Testis (tissue), 3 donors: ENCODE measurements around the gene CKLF. TPM values are rescaled to one million over a fixed set of nuclear protein-coding genes. Genes with fewer than 3 reads are reported as not detected.
"Not testable (repeated sequence)": the region's sequence is repeated elsewhere in the genome, so short reads cannot be mapped to it uniquely, and the experiment has no call there.

Experiments
- DNase-seq: peaks from one replicate; pipeline ENCODE4 v3.0.0-alpha.2; 2019
- H3K27ac ChIP-seq, 2 donors: fragments of 200-600 bp; sonication (generic); one replicate each; pipeline ENCODE4 v1.5.1; 2019
- H3K27me3 ChIP-seq: fragments of 200-600 bp; sonication (generic); one replicate; pipeline ENCODE4 v1.5.1; 2019
- H3K36me3 ChIP-seq: fragments of 200-600 bp; sonication (generic); one replicate; pipeline ENCODE4 v1.5.1; 2017; ENCODE audit warnings: low read depth; ENCODE audit errors: missing control alignments
- H3K4me1 ChIP-seq: fragments of 200-600 bp; sonication (generic); one replicate; pipeline ENCODE4 v1.5.1; 2019
- H3K4me3 ChIP-seq, 2 donors: fragments of 200-600 bp; sonication (generic); one replicate each; pipeline ENCODE4 v1.5.1; 2017 to 2019
- H3K9me3 ChIP-seq: fragments of 200-600 bp; sonication (generic); one replicate; pipeline ENCODE4 v1.5.1; 2017
- POLR2A ChIP-seq: fragments of 450-650 bp; IDR thresholded peaks from one replicate; pipeline ENCODE4 v1.6.1; 2017; ENCODE audit warnings: antibody characterized with exemption, mild to moderate bottlenecking, moderate library complexity
- WGBS, 2 donors: methylation state at CpG; one replicate each; pipeline ENCODE4 v1.1.5; 2018; 5-methylcytosine and 5-hydroxymethylcytosine counted together
- intact Hi-C: fragments of 100-400 bp; cut with DNase I; formaldehyde crosslinking; loops from one replicate; pipeline ENCODE4 v1.15.1; 2023; ENCODE audit warnings: low total_unique reads
- polyA plus RNA-seq: library from polyadenylated mRNA; stranded (reverse); fragments of 350-450 nt; fragmentation: Illumina TruSeq; extraction: RNeasy Lipid Tissue Mini Kit (QIAGEN cat#74804); gene quantifications from one replicate; pipeline ENCODE4 v1.2.3, GENCODE V29; 2014; ENCODE audit warnings: low read depth, low replicate concordance; ENCODE audit not compliant: insufficient read depth
- total RNA-seq, 2 donors: library from RNA; depleted of rRNA; stranded (reverse); fragments of >200 nt; gene quantifications; one replicate each; pipeline ENCODE4 v1.2.3, GENCODE V29; 2016
- TF ChIP-seq, protein P1 (sequence below), 3 experiments: fragments of 450-650 bp in 2 of 3; fragments of 200-600 bp in 1 of 3; sonication (generic) in 1 of 3; IDR thresholded peaks; one replicate each; pipeline ENCODE4 v1.5.1; 2016 to 2019; ENCODE audit warnings: antibody characterized with exemption in 3 of 3, mild to moderate bottlenecking in 2 of 3, moderate library complexity in 1 of 3

The CKLF gene
- total and polyA plus RNA-seq, 3 donors from 2014 or later, result 49.5 to 128 (median 71.5) TPM

DNA sequence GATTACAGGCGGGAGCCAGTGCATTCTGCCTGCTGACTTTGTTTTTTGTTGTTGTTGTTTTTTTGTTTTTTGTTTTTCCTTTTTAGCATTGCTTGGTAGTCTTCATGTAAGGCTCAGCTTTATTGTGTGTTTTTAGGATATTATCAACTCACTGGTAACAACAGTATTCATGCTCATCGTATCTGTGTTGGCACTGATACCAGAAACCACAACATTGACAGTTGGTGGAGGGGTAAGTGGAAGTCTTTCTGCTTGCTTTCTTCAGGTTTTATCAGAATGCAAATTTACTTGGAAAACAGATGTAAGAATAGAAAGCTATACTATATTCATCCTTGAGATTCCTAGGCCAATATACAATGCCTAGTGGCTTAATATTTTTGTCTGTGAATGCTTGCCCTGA lies 10.6 kb downstream of the CKLF start:
- no peaks in the 10 kb centered on the region for H3K9me3 ChIP-seq
- intact Hi-C loops, result no loop called here
- DNase-seq, result no peak
- no peaks in the 10 kb centered on the region for H3K27me3 ChIP-seq
- TF ChIP-seq, protein P1, sequence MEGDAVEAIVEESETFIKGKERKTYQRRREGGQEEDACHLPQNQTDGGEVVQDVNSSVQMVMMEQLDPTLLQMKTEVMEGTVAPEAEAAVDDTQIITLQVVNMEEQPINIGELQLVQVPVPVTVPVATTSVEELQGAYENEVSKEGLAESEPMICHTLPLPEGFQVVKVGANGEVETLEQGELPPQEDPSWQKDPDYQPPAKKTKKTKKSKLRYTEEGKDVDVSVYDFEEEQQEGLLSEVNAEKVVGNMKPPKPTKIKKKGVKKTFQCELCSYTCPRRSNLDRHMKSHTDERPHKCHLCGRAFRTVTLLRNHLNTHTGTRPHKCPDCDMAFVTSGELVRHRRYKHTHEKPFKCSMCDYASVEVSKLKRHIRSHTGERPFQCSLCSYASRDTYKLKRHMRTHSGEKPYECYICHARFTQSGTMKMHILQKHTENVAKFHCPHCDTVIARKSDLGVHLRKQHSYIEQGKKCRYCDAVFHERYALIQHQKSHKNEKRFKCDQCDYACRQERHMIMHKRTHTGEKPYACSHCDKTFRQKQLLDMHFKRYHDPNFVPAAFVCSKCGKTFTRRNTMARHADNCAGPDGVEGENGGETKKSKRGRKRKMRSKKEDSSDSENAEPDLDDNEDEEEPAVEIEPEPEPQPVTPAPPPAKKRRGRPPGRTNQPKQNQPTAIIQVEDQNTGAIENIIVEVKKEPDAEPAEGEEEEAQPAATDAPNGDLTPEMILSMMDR (IDR thresholded peaks at IDR 0.05), result no peak
- TF ChIP-seq POLR2A, result no peak
- 75 to 79% methylated on average over 2 of the region's 2 CpGs for WGBS, 2 donors
- no peak overlapping the region for H3K4me3 ChIP-seq
- no peaks in the 10 kb centered on the region for H3K36me3 ChIP-seq
- no peaks in the 10 kb centered on the region for H3K4me1 ChIP-seq
- no peak overlapping the region for H3K27ac ChIP-seq

DNA sequence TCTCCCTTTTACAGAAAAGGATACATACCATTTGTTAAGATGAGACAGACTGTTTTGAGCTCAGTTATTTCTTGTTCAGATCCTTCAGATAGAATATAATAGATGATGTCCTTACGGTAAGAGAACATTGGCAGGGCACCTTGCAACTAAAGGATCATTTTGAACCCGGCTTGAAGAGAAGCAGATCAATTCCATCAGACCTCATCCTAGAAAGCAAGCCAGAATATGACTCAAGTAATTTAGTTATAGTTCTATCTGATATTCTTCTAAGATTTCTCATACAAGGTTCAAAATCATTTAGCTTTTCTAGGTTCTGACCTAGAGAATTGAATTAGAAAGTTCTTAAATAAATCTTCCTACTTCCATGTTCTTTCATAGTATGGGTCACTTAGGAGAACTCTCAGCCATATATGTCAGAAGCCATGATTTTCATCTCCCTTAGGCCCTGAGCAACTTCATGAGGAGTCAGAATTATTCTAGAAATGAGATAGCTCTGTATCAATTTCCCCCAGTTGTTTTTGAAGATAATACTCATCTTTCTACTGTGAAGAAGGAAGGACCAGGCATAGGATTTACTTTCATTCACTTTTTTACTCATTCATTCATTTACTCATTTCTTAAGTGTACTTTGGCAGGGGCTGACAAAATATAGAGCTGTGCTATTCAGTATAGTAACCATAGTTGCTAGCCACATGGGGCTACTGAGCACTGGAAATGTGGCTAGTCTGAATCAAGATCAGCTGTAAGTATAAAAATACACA lies 11.4 kb downstream of the CKLF start:
- Histone ChIP-seq H3K27me3 (no peaks in the 10 kb centered on the region), H3K4me3 (no peak overlapping the region), H3K36me3 (no peaks in the 10 kb centered on the region), H3K4me1 (no peaks in the 10 kb centered on the region), H3K9me3 (no peaks in the 10 kb centered on the region), H3K27ac (no peak overlapping the region)
- no peak for TF ChIP-seq POLR2A
- TF ChIP-seq, protein P1 (IDR thresholded peaks at IDR 0.05), result no peak
- DNase-seq, result no peak
- WGBS, 2 donors, result 79 to 88% methylated on average over 2 of the region's 2 CpGs
- intact Hi-C loops, result no loop called here

DNA sequence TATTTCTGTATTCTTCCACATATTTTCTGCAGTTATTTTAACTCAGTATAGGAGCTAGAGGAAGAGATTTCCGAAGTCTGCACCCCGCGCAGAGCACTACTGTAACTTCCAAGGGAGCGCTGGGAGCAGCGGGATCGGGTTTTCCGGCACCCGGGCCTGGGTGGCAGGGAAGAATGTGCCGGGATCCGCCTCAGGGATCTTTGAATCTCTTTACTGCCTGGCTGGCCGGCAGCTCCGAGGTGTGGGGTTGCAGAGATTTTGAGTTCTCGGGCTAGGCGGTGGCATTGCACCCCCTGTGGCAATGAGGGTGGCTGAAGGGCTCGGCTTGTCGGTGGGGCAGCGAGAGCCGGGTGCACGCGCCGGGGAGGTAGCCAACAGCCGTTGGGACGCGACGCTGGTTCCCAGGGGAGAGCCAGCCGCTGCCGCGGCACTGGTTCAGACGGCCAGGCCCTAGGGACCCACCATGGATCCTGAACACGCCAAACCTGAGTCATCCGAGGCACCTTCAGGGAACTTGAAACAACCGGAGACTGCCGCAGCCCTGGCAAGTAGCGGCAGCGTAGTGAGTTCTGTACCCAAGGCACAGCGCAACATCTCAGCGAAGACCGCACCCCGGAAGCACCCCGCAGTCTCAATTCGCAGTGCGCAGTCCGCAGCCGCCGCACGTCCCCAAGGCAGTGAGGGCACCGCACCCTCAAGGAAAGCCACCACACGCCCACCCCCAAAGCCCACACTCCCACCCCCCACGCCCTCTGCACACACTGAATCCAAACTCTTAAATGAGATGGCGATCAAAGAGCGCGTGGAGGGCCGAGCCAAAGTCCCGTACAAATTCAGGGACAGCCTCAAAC lies 13.9 kb downstream of the CKLF start, which contains the start of gene CMTM1:
Gene CMTM1, plus strand, starts transcription at position 389 of the 851 bp plus-strand sequence. Its CDS starts 75 bp downstream, at position 464.
- Histone ChIP-seq H3K27me3 (no peaks in the 10 kb centered on the region), H3K9me3 (no peaks in the 10 kb centered on the region), H3K27ac (no peak within 1 kb of the TSS), H3K4me3 (peak within 1 kb of the TSS; percentile 9 to 23), H3K36me3 (no peaks in the 10 kb centered on the region), H3K4me1 (no peaks in the 10 kb centered on the region)
- DNase-seq, result no peak
- intact Hi-C loops, result no loop called here
- TF ChIP-seq, protein P1 (IDR thresholded peaks at IDR 0.05), result no peak
- no peak for TF ChIP-seq POLR2A
- 67 to 79% methylated on average over 49 to 54 of the region's 54 CpGs for WGBS, 2 donors

DNA sequence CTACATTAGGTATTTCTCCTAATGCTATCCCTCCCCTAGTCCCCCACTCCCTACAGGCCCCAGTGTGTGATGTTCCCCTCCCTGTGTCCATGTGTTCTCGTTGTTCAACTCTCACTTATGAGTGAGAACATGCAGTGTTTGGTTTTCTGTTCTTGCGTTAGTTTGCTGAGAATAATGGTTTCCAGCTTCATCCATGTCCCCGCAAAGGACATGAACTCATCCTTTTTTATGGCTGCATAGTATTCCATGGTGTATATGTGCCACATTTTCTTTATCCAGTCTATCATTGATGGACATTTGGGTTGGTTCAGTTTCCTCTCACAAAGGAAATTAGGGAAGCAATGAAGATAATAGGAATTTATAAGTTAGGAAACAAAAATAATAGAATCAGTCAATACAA lies 14.9 kb downstream of the CKLF start:
- not testable (repeated sequence) for H3K27ac ChIP-seq
- WGBS, 2 donors, result 79 to 84% methylated on average over 3 of the region's 3 CpGs

DNA sequence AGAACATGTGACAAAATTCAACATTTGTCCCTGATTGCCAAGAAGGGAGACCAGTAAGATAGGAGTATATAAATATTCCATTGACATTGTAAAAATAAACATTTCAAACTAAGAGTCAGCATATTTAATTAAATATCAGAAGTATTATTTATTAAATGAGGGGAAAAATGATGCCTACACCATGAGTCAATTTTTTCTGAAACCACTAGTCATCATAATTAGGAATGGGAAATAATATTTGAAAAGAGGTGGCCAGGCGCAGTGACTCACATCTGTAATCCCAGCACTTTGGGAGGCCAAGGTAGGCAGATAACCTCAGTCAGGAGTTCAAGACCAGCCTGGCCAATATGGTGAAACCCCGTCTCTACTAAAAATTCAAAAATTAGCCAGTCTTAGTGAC lies 16.0 kb downstream of the CKLF start:
- TF ChIP-seq POLR2A, result no peak
- TF ChIP-seq, protein P1 (IDR thresholded peaks at IDR 0.05), result no peak
- no peaks in the 10 kb centered on the region for H3K9me3 ChIP-seq
- no peak overlapping the region for H3K27ac ChIP-seq
- no peaks in the 10 kb centered on the region for H3K36me3 ChIP-seq
- H3K27me3 ChIP-seq, result no peaks in the 10 kb centered on the region
- WGBS, 2 donors, result 75 to 78% methylated on average over 2 of the region's 2 CpGs
- no peaks in the 10 kb centered on the region for H3K4me1 ChIP-seq
- H3K4me3 ChIP-seq, result no peak overlapping the region
- intact Hi-C loops, result no loop called here
- DNase-seq, result no peak

More for the DNA sequence above, 14.9 kb downstream of the CKLF start:
- H3K36me3 ChIP-seq, H3K9me3 ChIP-seq, DNase-seq, H3K27me3 ChIP-seq, intact Hi-C loops, H3K4me3 ChIP-seq, H3K4me1 ChIP-seq: not testable (repeated sequence)
